ENCODE results near the gene PHACTR3. TPM values are rescaled to one million over a fixed set of nuclear protein-coding genes. Genes with fewer than 3 reads are reported as not detected.

Gene PHACTR3
- total and polyA plus RNA-seq, 2 of the 8 experiments (the other 6 are each of a cell fraction or from before 2014, with no cell fraction given) = 0.05 to 0.13 TPM

GRCh38 chr20:59812286-59813125 lies 208.2 kb downstream of the PHACTR3 start:
- Histone ChIP-seq H3K23ac (ENCODE audit: insufficient read length) (no peak overlapping the region), H3K9me3 (ENCODE audit: insufficient read depth in 2 of 2, low read depth in 1 of 2, low read length in 1 of 2) (peaks cover 87 to 92% of the 10 kb centered on the region in 2 experiments), H3K36me3 (ENCODE audit: control insufficient read depth in 2 of 4, insufficient read depth in 4 of 4, low read length in 3 of 4) (no peaks in the 10 kb centered on the region), H4K5ac (ENCODE audit: insufficient read length, low read depth, low read length) (no peak overlapping the region), H2AK5ac (ENCODE audit: low read depth, low read length) (no peak overlapping the region), H4K91ac (replicated peaks; ENCODE audit: insufficient read length, low read length) (no peak overlapping the region), H3K23me2 (ENCODE audit: low read depth, low read length) (no peaks in the 10 kb centered on the region), H2BK5ac (ENCODE audit: low read depth, low read length) (no peak overlapping the region; the same call in 1 of the 2 replicates), H3K56ac (replicated peaks; ENCODE audit: insufficient read length, low read depth, low read length) (no peak overlapping the region), H2BK12ac (ENCODE audit: low read depth, low read length) (no peak overlapping the region), H3K9ac (replicated peaks in 1 of 4; ENCODE audit: extremely low read depth in 1 of 4, low read depth in 3 of 4, low read length in 3 of 4) (no peak overlapping the region), H4K8ac (ENCODE audit: extremely low read depth, insufficient read depth, low read length) (no peak overlapping the region; the same call in 1 of the 2 replicates), H3K4me2 (ENCODE audit: insufficient read depth in 1 of 2, low read depth in 2 of 2, low read length in 2 of 2) (no peak overlapping the region), H2AFZ (ENCODE audit: low read length) (no peak overlapping the region), H2BK15ac (ENCODE audit: low read length) (no peak overlapping the region), H4K20me1 (replicated peaks in 1 of 2; ENCODE audit: control insufficient read depth in 1 of 2, insufficient read depth in 2 of 2, low read length in 2 of 2) (no peaks in the 10 kb centered on the region), H2BK20ac (ENCODE audit: low read length) (no peak overlapping the region), H3K79me1 (ENCODE audit: low read depth, low read length) (no peaks in the 10 kb centered on the region), H3K79me2 (ENCODE audit: control insufficient read depth in 1 of 2, insufficient read depth in 2 of 2, low read length in 2 of 2) (no peaks in the 10 kb centered on the region), H3K4ac (replicated peaks; ENCODE audit: insufficient read length, low read depth, low read length) (no peak overlapping the region), H3K18ac (ENCODE audit: extremely low read depth, low read length) (no peak overlapping the region), H3K27ac (ENCODE audit: low read depth, low read length) (no peak overlapping the region), H3K27me3 (replicated peaks in 1 of 4; ENCODE audit: control insufficient read depth in 3 of 4, extremely low read depth in 1 of 4, insufficient read depth in 3 of 4, low read length in 3 of 4) (peaks cover 0 to 2% (median 0%) of the 10 kb centered on the region in 4 experiments; a peak in 1 of 7 replicates), H3K14ac (ENCODE audit: insufficient read length) (no peak overlapping the region), H3K4me1 (replicated peaks in 1 of 4; ENCODE audit: control insufficient read depth in 3 of 4, insufficient read depth in 4 of 4, low read length in 3 of 4) (no peaks in the 10 kb centered on the region), H2BK120ac (replicated peaks; ENCODE audit: low read depth, low read length) (no peak overlapping the region), H3K4me3 (ENCODE audit: extremely low read depth in 1 of 4, insufficient read depth in 2 of 4, low read depth in 3 of 4, low read length in 4 of 4) (no peak overlapping the region; a peak in 1 of 8 replicates)
- WGBS, 2 experiments (ENCODE audit: extremely low coverage in 1 of 2, insufficient coverage in 1 of 2, insufficient read length in 1 of 2, insufficient replicate concordance in 2 of 2, low coverage in 1 of 2, low lambda C conversion rate in 2 of 2, missing lambda C conversion rate in 1 of 2) = 87% methylated on average over 23 of the region's 23 CpGs; no CpG with 5 or more reads in 1 of the 2 experiments
- ChIA-PET POLR2A (ENCODE audit: partially characterized antibody) (no interaction called here), CTCF (ENCODE audit: partially characterized antibody) (interaction anchor here (0.6 to 1.0 kb wide), 2 partner anchors 241 to 283 kb away, joined by 3 read pairs; no protein-coding TSS in a partner anchor)
- FAIRE-seq (no peak), DNase-seq (ENCODE audit: low read depth in 1 of 2, low spot score in 2 of 2) (peak in 1 of 2 experiments; percentile 39)
- TF ChIP-seq CHD2 (IDR thresholded peaks at IDR 0.05; ENCODE audit: low read length) (no peak), TAF1 (IDR thresholded peaks at IDR 0.05; ENCODE audit: low read depth, low read length) (no peak), CEBPB (IDR thresholded peaks at IDR 0.05; ENCODE audit: low read depth, low read length) (no peak), SIX5 (IDR thresholded peaks at IDR 0.05; ENCODE audit: low read depth, low read length) (no peak), KDM5A (IDR thresholded peaks at IDR 0.05; ENCODE audit: low read length) (no peak), POLR2A (IDR thresholded peaks at IDR 0.05; ENCODE audit: control extremely low read depth in 1 of 2, low read depth in 2 of 2, low read length in 2 of 2) (no peak), RNF2 (IDR thresholded peaks at IDR 0.05; ENCODE audit: borderline replicate concordance, low read depth, low read length, missing control alignments, poor library complexity, severe bottlenecking) (no peak), BCL11A (IDR thresholded peaks at IDR 0.05; ENCODE audit: low read depth in 2 of 2, low read length in 2 of 2) (no peak), SP1 (IDR thresholded peaks at IDR 0.05; ENCODE audit: low read depth, low read length) (no peak), ATF3 (IDR thresholded peaks at IDR 0.05; ENCODE audit: insufficient read depth, low read depth, low read length) (no peak), HDAC6 (IDR thresholded peaks at IDR 0.05; ENCODE audit: low read depth, low read length) (no peak)
